Esophagus muscularis mucosa (tissue), 4 donors: Measurements from ENCODE around the gene GLG1. TPM values are rescaled to one million over a fixed set of nuclear protein-coding genes. Genes with fewer than 3 reads are reported as not detected.

Experiments
- DNase-seq: peaks from one replicate; pipeline ENCODE4 v3.0.0-alpha.2; 2017; ENCODE audit errors: extremely low spot score
- H3K27ac ChIP-seq, 4 donors: fragments of 200-600 bp; sonication (generic); replicated peaks in 1 of 4; 1 replicate in 3 of 4; 2 replicates in 1 of 4; pipeline ENCODE4 v1.5.1; 2016 to 2019; ENCODE audit warnings: mild to moderate bottlenecking in 1 of 4
- H3K27me3 ChIP-seq, 4 donors: fragments of 200-600 bp; sonication (generic); one replicate each; pipeline versions ENCODE4 v1.5.1 to v1.6.0; 2016 to 2019
- H3K36me3 ChIP-seq, 4 donors: fragments of 200-600 bp; sonication (generic); one replicate each; pipeline ENCODE4 v1.5.1; 2016 to 2019
- H3K4me1 ChIP-seq, 4 donors: fragments of 200-600 bp; sonication (generic); one replicate each; pipeline ENCODE4 v1.5.1; 2016 to 2019
- H3K4me3 ChIP-seq, 4 donors: fragments of 200-600 bp; sonication (generic); 1 replicate in 2 of 4; 2 replicates in 2 of 4; pipeline ENCODE4 v1.5.1; 2016 to 2019; ENCODE audit warnings: mild to moderate bottlenecking in 4 of 4, moderate library complexity in 1 of 4
- H3K9me3 ChIP-seq, 4 donors: fragments of 200-600 bp; sonication (generic); 1 replicate in 3 of 4; 2 replicates in 1 of 4; pipeline ENCODE4 v1.5.1; 2016 to 2019
- EP300 ChIP-seq: sonication (generic); formaldehyde crosslinking; IDR thresholded peaks from one replicate; pipeline ENCODE4 v1.6.1; 2017; ENCODE audit warnings: antibody characterized with exemption
- POLR2A ChIP-seq: fragments of 450-650 bp; IDR thresholded peaks from one replicate; pipeline ENCODE4 v1.6.1; 2017; ENCODE audit warnings: antibody characterized with exemption, moderate library complexity, mild to moderate bottlenecking, low read depth
- POLR2AphosphoS5 ChIP-seq, 2 donors: sonication (generic); formaldehyde crosslinking; IDR thresholded peaks; one replicate each; pipeline ENCODE4 v1.6.1; 2017; ENCODE audit warnings: antibody characterized with exemption in 2 of 2
- WGBS: methylation state at CpG from one replicate; pipeline ENCODE4 v1.1.5; 2018; 5-methylcytosine and 5-hydroxymethylcytosine counted together
- intact Hi-C: fragments of 100-400 bp; cut with DNase I; formaldehyde crosslinking; loops from one replicate; pipeline ENCODE4 v1.15.1; 2023
- total RNA-seq, 4 donors: library from RNA; depleted of rRNA; stranded (reverse); fragments of >200 nt; gene quantifications; one replicate each; pipeline versions ENCODE4 v1.1.0 to v1.2.1, GENCODE V29; 2016
- TF ChIP-seq, protein P1 (sequence below), 3 experiments: fragments of 200-600 bp in 2 of 3; fragments of 450-650 bp in 1 of 3; sonication (generic) in 2 of 3; IDR thresholded peaks; one replicate each; pipeline ENCODE4 v1.5.1; 2017 to 2019; ENCODE audit warnings: antibody characterized with exemption in 3 of 3, mild to moderate bottlenecking in 2 of 3, moderate library complexity in 1 of 3

The GLG1 gene
- total RNA-seq, 4 donors from 2014 or later: 92.8 to 128 (median 121) TPM

DNA sequence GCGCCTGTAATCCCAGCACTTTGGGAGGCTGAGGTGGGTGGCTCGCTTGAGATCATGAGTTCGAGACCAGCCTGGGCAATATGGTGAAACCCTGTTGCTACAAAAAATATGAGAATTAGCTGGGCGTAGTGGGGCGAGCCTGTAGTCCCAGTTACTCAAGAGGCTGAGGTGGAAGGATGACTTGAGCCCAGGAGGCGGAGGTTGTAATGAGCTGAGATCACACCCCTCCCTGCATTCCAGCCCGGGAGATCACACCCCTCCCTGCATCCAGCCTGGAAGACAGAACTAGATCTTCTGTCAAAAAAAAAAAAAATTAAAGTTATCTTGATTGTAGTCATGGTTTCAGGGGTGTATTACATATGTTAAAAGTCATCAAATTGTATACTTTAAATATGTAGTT lies 26.8 kb upstream of the GLG1 start:
- H3K36me3 ChIP-seq: peaks cover 60 to 98% (median 85%) of the 10 kb centered on the region in 4 donors
- H3K4me3 ChIP-seq: no peak overlapping the region
- intact Hi-C loops: no loop called here
- H3K9me3 ChIP-seq: no peaks in the 10 kb centered on the region
- H3K27me3 ChIP-seq: no peaks in the 10 kb centered on the region
- no peak overlapping the region for H3K27ac ChIP-seq
- DNase-seq: no peak
- 81% methylated on average over 7 of the region's 7 CpGs for WGBS
- H3K4me1 ChIP-seq: no peaks in the 10 kb centered on the region
- TF ChIP-seq POLR2A (no peak), EP300 (no peak), POLR2AphosphoS5 (IDR thresholded peaks at IDR 0.05) (no peak)

DNA sequence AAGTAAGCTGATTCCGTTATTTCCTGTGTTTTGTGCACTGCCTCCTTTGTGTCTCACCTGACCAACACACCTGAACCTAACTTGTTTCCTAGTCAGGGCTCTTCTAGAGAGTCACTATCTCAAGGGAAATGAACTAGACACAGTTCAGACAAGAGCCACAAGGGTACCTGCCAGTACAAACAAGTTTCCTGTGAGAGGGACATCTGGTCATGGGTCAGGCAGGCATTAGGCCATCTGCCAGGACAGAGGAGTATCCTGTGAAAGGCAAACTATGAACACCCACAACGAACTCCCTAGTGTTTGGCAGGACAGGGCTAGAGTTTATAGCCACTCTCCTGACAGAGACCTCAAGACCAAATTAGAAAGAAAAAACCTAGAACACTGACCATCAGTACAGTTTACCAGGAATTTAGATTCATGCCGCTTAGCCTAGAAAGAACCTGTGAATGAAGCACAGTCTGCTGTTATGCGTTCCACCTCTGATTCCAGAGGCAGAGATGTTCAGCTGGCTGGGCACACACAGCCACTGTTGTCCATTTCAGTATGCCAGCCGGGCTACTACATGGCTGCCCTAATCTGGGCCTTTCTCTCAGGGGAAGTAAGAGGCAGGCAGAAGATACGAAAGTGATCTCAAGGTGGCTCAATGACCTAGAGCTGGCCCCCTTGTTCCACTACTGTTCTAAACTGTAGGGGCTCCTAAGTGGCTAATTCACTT lies 20.7 kb upstream of the GLG1 start:
- TF ChIP-seq POLR2A: no peak
- TF ChIP-seq, protein P1, sequence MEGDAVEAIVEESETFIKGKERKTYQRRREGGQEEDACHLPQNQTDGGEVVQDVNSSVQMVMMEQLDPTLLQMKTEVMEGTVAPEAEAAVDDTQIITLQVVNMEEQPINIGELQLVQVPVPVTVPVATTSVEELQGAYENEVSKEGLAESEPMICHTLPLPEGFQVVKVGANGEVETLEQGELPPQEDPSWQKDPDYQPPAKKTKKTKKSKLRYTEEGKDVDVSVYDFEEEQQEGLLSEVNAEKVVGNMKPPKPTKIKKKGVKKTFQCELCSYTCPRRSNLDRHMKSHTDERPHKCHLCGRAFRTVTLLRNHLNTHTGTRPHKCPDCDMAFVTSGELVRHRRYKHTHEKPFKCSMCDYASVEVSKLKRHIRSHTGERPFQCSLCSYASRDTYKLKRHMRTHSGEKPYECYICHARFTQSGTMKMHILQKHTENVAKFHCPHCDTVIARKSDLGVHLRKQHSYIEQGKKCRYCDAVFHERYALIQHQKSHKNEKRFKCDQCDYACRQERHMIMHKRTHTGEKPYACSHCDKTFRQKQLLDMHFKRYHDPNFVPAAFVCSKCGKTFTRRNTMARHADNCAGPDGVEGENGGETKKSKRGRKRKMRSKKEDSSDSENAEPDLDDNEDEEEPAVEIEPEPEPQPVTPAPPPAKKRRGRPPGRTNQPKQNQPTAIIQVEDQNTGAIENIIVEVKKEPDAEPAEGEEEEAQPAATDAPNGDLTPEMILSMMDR (IDR thresholded peaks at IDR 0.05): no peak
- TF ChIP-seq EP300: no peak
- no peak for TF ChIP-seq POLR2AphosphoS5 (IDR thresholded peaks at IDR 0.05)
- DNase-seq: no peak
- Histone ChIP-seq H3K4me1 (peaks cover 7 to 13% (median 11%) of the 10 kb centered on the region in 4 donors), H3K9me3 (no peaks in the 10 kb centered on the region), H3K36me3 (peaks cover 64 to 100% (median 94%) of the 10 kb centered on the region in 4 donors), H3K4me3 (no peak overlapping the region), H3K27ac (no peak overlapping the region), H3K27me3 (no peaks in the 10 kb centered on the region)
- WGBS: 77% methylated on average over 6 of the region's 6 CpGs
- intact Hi-C loops: loop anchor here (10.0 kb wide), 2 partner anchors 143 to 323 kb away; no protein-coding TSS in a partner anchor

DNA sequence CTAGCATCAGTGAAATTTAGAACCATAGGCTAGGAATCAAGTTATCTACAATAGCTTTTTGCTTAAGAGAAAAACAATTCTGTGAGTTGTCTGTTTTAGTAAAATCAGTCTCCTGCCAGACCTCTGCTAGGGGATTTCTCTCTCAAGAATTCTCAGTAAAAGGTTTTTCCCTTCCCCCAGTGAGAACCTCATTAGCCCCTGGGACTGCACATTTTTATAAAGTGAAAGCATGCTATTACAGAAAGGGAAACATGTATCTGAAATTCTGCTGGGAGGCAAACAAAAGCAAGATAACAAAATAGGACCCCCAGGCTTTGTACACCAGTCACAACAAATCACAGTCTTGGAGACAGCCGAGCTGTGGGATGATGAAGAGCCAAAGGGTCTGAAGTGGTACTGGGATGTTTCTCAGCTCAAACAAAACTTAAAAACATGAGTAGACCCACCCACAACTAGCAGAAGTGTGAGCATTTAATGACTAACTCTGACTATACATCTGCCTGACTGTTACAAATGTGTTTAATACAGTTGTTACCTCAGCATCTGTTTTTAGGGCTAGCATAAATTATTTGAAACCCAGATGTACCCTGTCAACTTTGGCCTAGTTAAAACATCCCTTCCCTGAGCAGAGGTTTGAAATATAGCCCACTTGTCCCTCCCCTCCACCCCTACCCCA lies 20.0 kb upstream of the GLG1 start:
- DNase-seq: no peak
- Histone ChIP-seq H3K4me1 (peaks cover 7 to 13% (median 11%) of the 10 kb centered on the region in 4 donors), H3K27me3 (no peaks in the 10 kb centered on the region), H3K4me3 (no peak overlapping the region), H3K36me3 (peaks cover 56 to 100% (median 93%) of the 10 kb centered on the region in 4 donors), H3K9me3 (no peaks in the 10 kb centered on the region), H3K27ac (no peak overlapping the region)
- 0% methylated on average over 1 of the region's 1 CpG for WGBS
- intact Hi-C loops: loop anchor here (10.0 kb wide), 2 partner anchors 142 to 322 kb away; no protein-coding TSS in a partner anchor
- TF ChIP-seq, protein P1 (IDR thresholded peaks at IDR 0.05): no peak
- no peak for TF ChIP-seq POLR2AphosphoS5 (IDR thresholded peaks at IDR 0.05)
- TF ChIP-seq POLR2A: no peak
- no peak for TF ChIP-seq EP300

DNA sequence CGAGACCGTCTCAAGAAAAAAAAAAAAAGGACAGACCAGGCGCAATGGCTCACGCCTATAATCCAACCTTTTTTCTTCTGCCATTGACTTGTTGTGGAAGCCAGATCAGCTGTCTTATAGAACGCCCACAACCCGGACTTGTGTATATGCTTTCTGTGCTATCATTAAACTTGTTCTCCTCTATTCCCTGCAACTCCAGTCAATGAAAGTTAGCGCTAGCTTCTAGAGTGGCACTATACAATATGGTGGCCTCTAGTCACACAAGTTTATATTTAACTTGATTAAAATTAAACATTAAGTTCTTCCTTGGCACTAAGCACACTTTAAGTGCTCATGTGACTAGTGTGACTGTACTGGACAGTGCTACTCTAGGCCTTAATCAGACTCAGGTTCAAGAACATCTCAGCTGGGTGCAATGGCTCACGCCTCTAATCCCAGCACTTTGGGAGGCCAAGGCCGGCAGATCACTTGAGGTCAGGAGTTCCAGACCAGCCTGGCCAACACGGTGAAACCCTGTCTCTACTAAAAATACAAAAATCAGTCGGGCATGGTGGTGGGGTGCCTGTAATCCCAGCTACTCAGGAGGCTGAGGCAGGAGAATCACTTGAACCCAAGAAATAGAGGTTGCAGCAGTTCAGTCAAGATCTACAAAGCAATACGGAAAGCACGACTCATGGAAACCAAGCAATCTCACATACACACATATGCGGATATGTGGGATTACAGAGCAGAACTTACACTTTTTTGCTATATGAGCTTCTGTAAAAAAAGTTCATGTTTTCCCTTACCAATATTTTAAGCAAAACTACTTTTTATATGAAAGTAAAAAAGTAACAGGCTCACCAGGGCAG lies 18.8 kb upstream of the GLG1 start:
- DNase-seq: no peak
- H3K27ac ChIP-seq: no peak overlapping the region
- peaks cover 7 to 13% (median 11%) of the 10 kb centered on the region in 4 donors for H3K4me1 ChIP-seq
- intact Hi-C loops: loop anchor here (10.0 kb wide), 2 partner anchors 141 to 321 kb away; no protein-coding TSS in a partner anchor
- H3K4me3 ChIP-seq: no peak overlapping the region
- H3K9me3 ChIP-seq: no peaks in the 10 kb centered on the region
- no peaks in the 10 kb centered on the region for H3K27me3 ChIP-seq
- WGBS: 94% methylated on average over 14 of the region's 14 CpGs
- TF ChIP-seq EP300: no peak
- no peak for TF ChIP-seq POLR2AphosphoS5 (IDR thresholded peaks at IDR 0.05)
- TF ChIP-seq, protein P1 (IDR thresholded peaks at IDR 0.05): no peak
- TF ChIP-seq POLR2A: no peak
- peaks cover 45 to 96% (median 83%) of the 10 kb centered on the region in 4 donors for H3K36me3 ChIP-seq
